IMR-90 (cell line): ENCODE results near the gene UNC93A. TPM values are rescaled to one million over a fixed set of nuclear protein-coding genes. Genes with fewer than 3 reads are reported as not detected.

Source experiments
- ATAC-seq: fragments of 200-7000 bp; cut with Tn5 transposase; 2 replicates; pipeline ENCODE4 v1.9.1; 2020; ENCODE audit warnings: low read depth, mild to moderate bottlenecking, moderate library complexity
- BruUV-seq: library from RNA; stranded (reverse); fragments of 400-500 nt; replicated peaks from 2 replicates; lab custom pipeline; 2021; lab: Mats Ljungman, UMichigan
- CTCF ChIA-PET: fragments of 300-600 bp; formaldehyde crosslinking; extraction: SDS; loops from one replicate; lab custom pipeline; 2021; ENCODE audit warnings: antibody characterized with exemption; lab: Yijun Ruan, JAX
- POLR2A ChIA-PET: fragments of 300-600 bp; sonication (Branson Sonifier 250); formaldehyde crosslinking; loops from one replicate; lab custom pipeline; 2022; ENCODE audit warnings: antibody characterized with exemption; ENCODE audit not compliant: unreplicated experiment; lab: Charles Lee
- DNase-seq: peaks from one replicate; pipeline ENCODE4 v3.0.0; 2013
- H2AFZ ChIP-seq: replicated peaks from 2 replicates; pipeline ENCODE3; 2013; ENCODE audit warnings: low read length, mild to moderate bottlenecking; ENCODE audit not compliant: poor library complexity
- H2AK5ac ChIP-seq: 2 replicates; pipeline ENCODE4 v1.6.1; 2013; ENCODE audit warnings: low read depth, low read length, inconsistent platforms
- H2AK9ac ChIP-seq: replicated peaks from 2 replicates; pipeline ENCODE3; 2013; ENCODE audit warnings: mild to moderate bottlenecking, low read depth, low read length, moderate library complexity; ENCODE audit not compliant: poor library complexity
- H2BK120ac ChIP-seq: 2 replicates; pipeline ENCODE4 v1.6.1; 2013; ENCODE audit warnings: low read depth, low read length, inconsistent platforms
- H2BK15ac ChIP-seq: 3 replicates; pipeline ENCODE4 v1.6.1; 2013; ENCODE audit warnings: low read depth, low read length, inconsistent platforms
- H2BK20ac ChIP-seq: 2 replicates; pipeline ENCODE4 v1.6.1; 2013; ENCODE audit warnings: low read depth, mild to moderate bottlenecking, inconsistent platforms, low read length, moderate library complexity
- H2BK5ac ChIP-seq: 2 replicates; pipeline ENCODE4 v1.6.1; 2013; ENCODE audit warnings: mild to moderate bottlenecking, low read depth, low read length, inconsistent platforms; ENCODE audit not compliant: poor library complexity, severe bottlenecking
- H3K14ac ChIP-seq: replicated peaks from 2 replicates; pipeline ENCODE4 v1.6.1; 2013; ENCODE audit warnings: low read depth, low read length, inconsistent platforms
- H3K18ac ChIP-seq: 2 replicates; pipeline ENCODE4 v1.6.1; 2013; ENCODE audit warnings: low read depth, low read length, control low read depth
- H3K23ac ChIP-seq: 2 replicates; pipeline ENCODE4 v1.6.1; 2013; ENCODE audit warnings: low read depth, low read length, inconsistent platforms
- H3K27ac ChIP-seq: 2 replicates; pipeline ENCODE4 v1.5.1; 2013; ENCODE audit warnings: mild to moderate bottlenecking, control low read depth, low read length; ENCODE audit not compliant: insufficient read depth
- H3K27me3 ChIP-seq: 2 replicates; pipeline ENCODE4 v1.6.1; 2013; ENCODE audit warnings: low read length; ENCODE audit not compliant: control insufficient read depth, insufficient read depth
- H3K36me3 ChIP-seq: 2 replicates; pipeline ENCODE4 v1.6.1; 2013; ENCODE audit warnings: low read length, mixed read lengths; ENCODE audit not compliant: control insufficient read depth, insufficient read depth
- H3K4ac ChIP-seq: 2 replicates; pipeline ENCODE4 v1.6.1; 2013; ENCODE audit warnings: low read depth, low read length, inconsistent platforms
- H3K4me1 ChIP-seq: 2 replicates; pipeline ENCODE4 v1.6.1; 2013; ENCODE audit warnings: low read length, mixed read lengths; ENCODE audit not compliant: control insufficient read depth, insufficient read depth
- H3K4me2 ChIP-seq: 2 replicates; pipeline ENCODE4 v1.6.1; 2013; ENCODE audit warnings: low read depth, mild to moderate bottlenecking, control low read depth, low read length, moderate library complexity
- H3K4me3 ChIP-seq: 2 replicates; pipeline ENCODE4 v1.5.1; 2013; ENCODE audit warnings: low read depth, mild to moderate bottlenecking, control low read depth, low read length, moderate library complexity; ENCODE audit not compliant: insufficient read depth
- H3K56ac ChIP-seq: 2 replicates; pipeline ENCODE4 v1.6.1; 2013; ENCODE audit warnings: low read length, inconsistent platforms; ENCODE audit not compliant: insufficient read depth; ENCODE audit errors: extremely low read depth
- H3K79me1 ChIP-seq, 2 experiments: 2 replicates each; pipeline ENCODE4 v1.6.1; 2013; ENCODE audit warnings: low read length in 2 of 2, inconsistent platforms in 1 of 2, low read depth in 1 of 2
- H3K9ac ChIP-seq: 2 replicates; pipeline ENCODE4 v1.6.1; 2013; ENCODE audit warnings: low read depth, low read length, control low read depth
- H3K9me1 ChIP-seq: 2 replicates; pipeline ENCODE4 v1.6.1; 2013; ENCODE audit warnings: low read length, inconsistent platforms; ENCODE audit not compliant: insufficient read depth
- H3K9me3 ChIP-seq: 2 replicates; pipeline ENCODE4 v1.6.1; 2013; ENCODE audit warnings: low read length; ENCODE audit not compliant: control insufficient read depth, insufficient read depth
- H4K20me1 ChIP-seq: 2 replicates; pipeline ENCODE4 v1.6.1; 2013; ENCODE audit warnings: low read length, inconsistent platforms; ENCODE audit not compliant: insufficient read depth
- H4K5ac ChIP-seq: 2 replicates; pipeline ENCODE4 v1.6.1; 2013; ENCODE audit warnings: mild to moderate bottlenecking, low read depth, low read length, control low read depth
- H4K8ac ChIP-seq, 2 experiments: 2 replicates each; pipeline ENCODE4 v1.6.1; 2013; ENCODE audit warnings: low read depth in 2 of 2, low read length in 2 of 2, control low read depth in 1 of 2, inconsistent platforms in 1 of 2
- H4K91ac ChIP-seq: 2 replicates; pipeline ENCODE4 v1.6.1; 2013; ENCODE audit warnings: low read depth, low read length, inconsistent platforms; ENCODE audit not compliant: insufficient read depth
- BHLHE40 ChIP-seq: fragments of 150-350 bp; IDR thresholded peaks from 2 replicates; pipeline ENCODE4 v1.6.1; 2016; ENCODE audit warnings: mild to moderate bottlenecking, low read depth, low read length
- CEBPB ChIP-seq: IDR thresholded peaks from 2 replicates; pipeline ENCODE4 v1.6.1; 2012; ENCODE audit warnings: low read depth, low read length, improper control_type of control experiment
- WGBS, 2 experiments: methylation state at CpG; one replicate each; pipeline versions ENCODE4 v1.1.5 to v1.1.7; 2013; ENCODE audit warnings: missing lambda C conversion rate in 2 of 2; ENCODE audit not compliant: insufficient read length in 1 of 2; ENCODE audit errors: extremely low coverage in 2 of 2; 5-methylcytosine and 5-hydroxymethylcytosine counted together
- dilution Hi-C: fragments of 300-500 bp; cut with HindIII; formaldehyde crosslinking; loops from one replicate; pipeline ENCODE4 v1.14.3; 2018; ENCODE audit warnings: low sequenced_read_pairs; ENCODE audit not compliant: unreplicated experiment
- in situ Hi-C: fragments of 300-500 bp; cut with MboI; formaldehyde crosslinking; loops from 3 replicates; pipeline ENCODE4 v1.14.3; 2019; ENCODE audit warnings: low sequenced_read_pairs, inconsistent platforms, mixed read lengths
- intact Hi-C: fragments of 100-400 bp; cut with micrococcal nuclease; formaldehyde crosslinking; loops from 2 replicates; pipeline ENCODE4 v1.10.0; 2022
- polyA plus RNA-seq, 3 experiments: library from polyadenylated mRNA; depleted of rRNA; stranded (reverse); fragments of >200 nt; gene quantifications; 2 replicates each; pipeline ENCODE4 v1.2.3, GENCODE V29; 2012; ENCODE audit warnings: low replicate concordance in 1 of 3
- total RNA-seq: library from RNA; depleted of rRNA; stranded (reverse); fragments of >200 nt; gene quantifications from 2 replicates; pipeline ENCODE4 v1.2.3, GENCODE V29; 2012

UNC93A gene
- total and polyA plus RNA-seq, 2 of the 4 experiments (the other 2 are of a cell fraction), result not detected

- no peak overlapping the region for H2BK120ac ChIP-seq
Observed at GRCh38 chr6:167347226-167347625, 56.1 kb downstream of the UNC93A start.

More at GRCh38 chr6:167347226-167347625, 56.1 kb downstream of the UNC93A start:
- Histone ChIP-seq H2AK5ac (no peak overlapping the region), H2BK5ac (no peak overlapping the region), H2AK9ac (no peak overlapping the region), H3K36me3 (no peaks in the 10 kb centered on the region), H3K18ac (no peak overlapping the region), H3K14ac (no peak overlapping the region), H4K91ac (no peak overlapping the region), H2BK20ac (no peak overlapping the region), H4K20me1 (no peaks in the 10 kb centered on the region), H3K27me3 (no peaks in the 10 kb centered on the region), H3K79me1 (no peaks in the 10 kb centered on the region), H4K8ac (no peak overlapping the region), H3K9ac (no peak overlapping the region), H2AFZ (no peak overlapping the region), H3K9me3 (peaks cover 21% of the 10 kb centered on the region), H3K4me2 (no peak overlapping the region), H3K23ac (no peak overlapping the region), H3K4me1 (no peaks in the 10 kb centered on the region), H3K56ac (no peak overlapping the region), H3K4me3 (no peak overlapping the region), H3K9me1 (no peaks in the 10 kb centered on the region), H3K27ac (no peak overlapping the region), H3K4ac (no peak overlapping the region), H2BK15ac (no peak overlapping the region), H4K5ac (no peak overlapping the region)
- 80% methylated on average over 1 of the region's 8 CpGs; no CpG with 5 or more reads in 1 of the 2 experiments for WGBS, 2 experiments
- no peak for TF ChIP-seq BHLHE40
- TF ChIP-seq CEBPB, result no peak
- no TSS peak for BruUV-seq
- dilution Hi-C loops (no loop called here), in situ Hi-C loops (no loop called here), intact Hi-C loops (no loop called here)
- no peak for DNase-seq
- ChIA-PET POLR2A (no interaction called here), CTCF (no interaction called here)
- ATAC-seq, result no peak
